Right lobe of liver (tissue), 4 donors: ENCODE data around the gene PROX1.

Experiments used
- POLR2A ChIP-seq: fragments of 450-650 bp; IDR thresholded peaks from one replicate; pipeline ENCODE4 v1.6.1; 2017; ENCODE audit warnings: antibody characterized with exemption, mild to moderate bottlenecking
- TF ChIP-seq, protein P1 (sequence below), 4 donors: fragments of 200-600 bp in 3 of 4; fragments of 450-650 bp in 1 of 4; IDR thresholded peaks; one replicate each; pipeline versions ENCODE4 v1.5.1 to v1.8.0; 2016 to 2022; ENCODE audit warnings: antibody characterized with exemption in 4 of 4, mild to moderate bottlenecking in 2 of 4
- donor health status: DM: no; HTN: no; CAD: no.
- donor health status: DM: no; HTN: no; CAD: no.
- donor health status: DM: no; HTN: yes; CAD: no.

DNA sequence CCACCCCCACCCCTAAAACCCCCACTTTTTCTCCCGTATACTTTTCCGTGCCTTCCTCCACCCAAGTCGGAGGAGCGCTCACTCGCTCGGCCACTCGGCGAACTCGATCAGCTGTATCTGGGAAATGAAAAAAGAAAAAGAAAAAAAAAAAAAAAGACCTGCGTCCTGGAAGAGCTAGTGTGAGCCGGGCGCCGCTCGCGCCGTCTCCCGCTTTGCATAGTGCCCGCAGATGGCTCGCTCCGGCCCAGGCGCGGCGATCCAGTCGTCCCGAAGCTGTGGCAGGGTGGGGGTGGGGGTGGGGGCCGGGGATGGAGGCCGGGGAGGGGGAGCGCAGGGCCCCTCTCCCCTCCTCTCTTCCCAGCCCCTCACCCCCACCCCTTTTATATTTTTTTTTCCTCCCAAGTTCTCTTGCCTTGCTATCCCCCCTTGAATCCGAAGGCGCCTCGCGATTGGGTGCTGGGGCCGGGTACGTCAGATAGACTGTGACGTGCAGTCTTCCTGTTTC, 299 bp upstream of the PROX1 start:
- TF ChIP-seq, protein P1, sequence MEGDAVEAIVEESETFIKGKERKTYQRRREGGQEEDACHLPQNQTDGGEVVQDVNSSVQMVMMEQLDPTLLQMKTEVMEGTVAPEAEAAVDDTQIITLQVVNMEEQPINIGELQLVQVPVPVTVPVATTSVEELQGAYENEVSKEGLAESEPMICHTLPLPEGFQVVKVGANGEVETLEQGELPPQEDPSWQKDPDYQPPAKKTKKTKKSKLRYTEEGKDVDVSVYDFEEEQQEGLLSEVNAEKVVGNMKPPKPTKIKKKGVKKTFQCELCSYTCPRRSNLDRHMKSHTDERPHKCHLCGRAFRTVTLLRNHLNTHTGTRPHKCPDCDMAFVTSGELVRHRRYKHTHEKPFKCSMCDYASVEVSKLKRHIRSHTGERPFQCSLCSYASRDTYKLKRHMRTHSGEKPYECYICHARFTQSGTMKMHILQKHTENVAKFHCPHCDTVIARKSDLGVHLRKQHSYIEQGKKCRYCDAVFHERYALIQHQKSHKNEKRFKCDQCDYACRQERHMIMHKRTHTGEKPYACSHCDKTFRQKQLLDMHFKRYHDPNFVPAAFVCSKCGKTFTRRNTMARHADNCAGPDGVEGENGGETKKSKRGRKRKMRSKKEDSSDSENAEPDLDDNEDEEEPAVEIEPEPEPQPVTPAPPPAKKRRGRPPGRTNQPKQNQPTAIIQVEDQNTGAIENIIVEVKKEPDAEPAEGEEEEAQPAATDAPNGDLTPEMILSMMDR (IDR thresholded peaks at IDR 0.05) = no peak
- no peak for TF ChIP-seq POLR2A
